IPS DF 4.7 (cell line): Measurements from ENCODE around the gene TLR10.
"Not testable (repeated sequence)": the region's sequence is repeated elsewhere in the genome, so short reads cannot be mapped to it uniquely, and the experiment has no call there.

Experiments used
- DNase-seq: peaks from one replicate; pipeline ENCODE4 v3.0.0-alpha.2; 2013; ENCODE audit warnings: low spot score; ENCODE audit errors: extremely low read depth

The TLR10 gene

DNA sequence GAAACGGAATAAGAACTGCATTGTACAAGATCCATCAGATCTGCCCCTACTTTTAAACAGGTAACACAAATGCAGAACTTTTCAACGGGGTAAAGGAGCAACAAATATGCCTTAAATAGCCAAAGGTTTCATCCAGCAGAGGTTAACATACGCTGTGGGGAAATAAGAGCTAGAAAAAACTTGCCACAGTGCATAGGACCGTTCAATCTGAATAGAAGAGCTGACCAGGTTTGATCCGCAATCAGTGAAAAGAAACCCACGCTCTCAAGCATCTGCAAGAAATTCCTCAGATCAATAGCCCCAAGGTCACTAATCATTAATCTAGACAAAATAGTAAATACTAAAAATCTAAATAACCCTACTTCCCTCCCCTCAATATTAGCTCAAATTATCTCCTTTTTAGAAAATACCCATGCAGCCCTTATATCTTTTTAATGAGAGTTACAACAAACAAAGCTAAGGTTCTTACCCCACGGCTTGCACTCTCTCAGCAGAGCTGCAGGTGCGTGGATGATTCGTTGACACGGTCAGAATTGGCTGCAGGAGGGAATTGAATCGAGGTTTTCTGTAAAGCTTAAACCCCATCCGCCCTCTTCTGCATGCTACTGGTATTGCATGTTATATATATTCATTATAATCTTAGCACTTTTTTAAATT lies at the start of gene TLR10:
TLR10 (minus strand) TSS at position 539 of the 657 bp plus-strand sequence. CDS start 7,400 bp downstream, outside the sequence.
- peak; percentile 11 for DNase-seq

DNA sequence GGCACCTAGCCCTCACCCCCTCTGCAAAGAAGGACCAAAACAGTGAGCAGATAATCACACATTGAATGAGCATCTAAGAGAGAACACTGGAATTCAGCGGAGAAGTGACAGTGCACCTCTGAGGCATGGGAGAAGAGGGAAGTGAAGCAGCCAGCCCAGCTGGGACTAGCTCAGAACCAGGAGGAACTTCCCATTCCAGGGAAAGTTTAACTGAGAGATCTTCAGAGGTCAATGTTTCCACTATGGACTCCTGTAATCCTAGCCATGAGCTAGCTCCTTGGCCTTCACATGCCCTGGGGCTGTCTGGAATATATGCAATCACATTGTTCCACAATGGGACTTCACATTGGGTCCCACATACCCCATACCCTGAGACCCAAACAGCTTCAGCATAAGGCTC lies 49.4 kb upstream of the TLR10 start:
- DNase-seq, result no peak

DNA sequence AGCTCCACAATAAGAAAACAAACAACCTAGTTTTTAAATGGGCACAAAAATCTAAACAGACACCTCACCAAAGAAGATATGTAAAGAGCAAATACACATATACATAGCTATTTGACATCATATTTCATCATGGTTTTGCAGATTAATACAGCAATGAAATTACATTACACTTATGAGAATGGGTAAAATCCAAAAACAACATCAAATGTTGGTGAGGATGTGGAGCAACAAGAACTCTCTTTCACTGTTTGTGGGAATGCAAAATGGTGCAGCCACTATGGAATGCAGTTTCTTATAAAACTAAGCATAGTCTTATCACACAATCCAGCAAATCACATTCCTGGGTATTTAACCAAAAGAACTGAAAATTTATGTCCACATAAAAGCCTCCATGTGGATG lies 48.9 kb upstream of the TLR10 start:
- DNase-seq, result no peak

- no peak for DNase-seq
These were observed 46.4 kb upstream of the TLR10 start for GRCh38 chr4:38829237-38829636.

DNA sequence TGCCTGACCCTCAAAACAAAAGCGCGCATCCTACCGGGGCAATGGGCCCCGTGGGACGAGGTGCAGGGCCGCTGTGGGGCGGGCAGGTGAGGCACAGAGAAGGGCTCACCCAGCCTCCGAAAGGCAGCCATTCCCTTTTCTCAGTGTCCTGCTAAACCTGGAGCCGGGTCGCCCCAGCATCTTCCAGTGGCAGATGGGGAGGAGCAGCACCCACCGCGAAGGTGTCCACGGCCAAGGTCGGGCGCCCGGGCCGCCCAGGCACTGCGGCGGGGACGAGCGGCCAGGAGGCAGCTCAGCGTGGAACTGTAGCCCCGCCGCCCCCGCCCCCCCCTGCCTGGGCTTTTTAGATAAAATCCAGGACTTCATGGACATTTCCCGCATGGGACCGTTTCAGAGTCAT lies 41.0 kb upstream of the TLR10 start:
- no peak for DNase-seq

- DNase-seq, result no peak
These were observed 40.0 kb upstream of the TLR10 start for GRCh38 chr4:38822748-38823303.

GRCh38 chr4:38821739-38822138 lies 38.9 kb upstream of the TLR10 start:
- DNase-seq, result no peak

DNA sequence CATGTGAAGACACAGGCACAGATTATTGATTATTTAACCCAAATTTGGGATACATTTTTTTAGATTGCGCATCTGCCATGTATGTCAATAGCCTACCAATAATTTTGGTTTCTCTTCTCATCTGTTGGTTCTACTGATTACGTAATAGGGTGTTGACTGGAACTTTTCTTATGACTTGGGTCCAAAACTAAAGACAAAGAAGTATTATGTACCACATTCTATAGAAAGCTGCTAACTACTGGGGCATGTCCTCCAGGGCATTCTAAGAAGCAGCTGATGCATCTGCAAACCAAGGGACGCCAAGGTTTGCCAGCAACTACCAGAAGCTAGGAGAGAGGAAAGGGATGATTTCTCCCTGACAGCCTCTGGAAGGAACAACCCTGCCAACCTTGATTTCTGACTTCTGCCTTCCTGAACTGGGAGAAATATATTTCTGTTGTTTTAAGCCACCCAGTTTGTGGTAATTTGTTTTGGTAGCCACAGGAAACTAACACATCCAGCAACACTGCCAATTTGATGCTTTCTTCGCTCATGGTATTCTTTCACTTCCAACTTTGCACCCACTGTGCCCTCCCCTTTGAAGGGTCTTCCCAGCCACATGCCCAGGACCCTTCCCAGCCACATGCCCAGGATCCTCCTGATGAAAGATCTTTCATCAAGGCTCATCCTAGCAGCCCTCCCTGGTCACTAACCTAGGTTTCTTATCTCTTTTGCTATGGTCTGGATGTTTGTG lies 37.7 kb upstream of the TLR10 start:
- DNase-seq, result no peak

- DNase-seq, result no peak
These were observed 36.8 kb upstream of the TLR10 start for GRCh38 chr4:38819569-38819968.

GRCh38 chr4:38818441-38818976 lies 35.7 kb upstream of the TLR10 start:
- no peak for DNase-seq

DNA sequence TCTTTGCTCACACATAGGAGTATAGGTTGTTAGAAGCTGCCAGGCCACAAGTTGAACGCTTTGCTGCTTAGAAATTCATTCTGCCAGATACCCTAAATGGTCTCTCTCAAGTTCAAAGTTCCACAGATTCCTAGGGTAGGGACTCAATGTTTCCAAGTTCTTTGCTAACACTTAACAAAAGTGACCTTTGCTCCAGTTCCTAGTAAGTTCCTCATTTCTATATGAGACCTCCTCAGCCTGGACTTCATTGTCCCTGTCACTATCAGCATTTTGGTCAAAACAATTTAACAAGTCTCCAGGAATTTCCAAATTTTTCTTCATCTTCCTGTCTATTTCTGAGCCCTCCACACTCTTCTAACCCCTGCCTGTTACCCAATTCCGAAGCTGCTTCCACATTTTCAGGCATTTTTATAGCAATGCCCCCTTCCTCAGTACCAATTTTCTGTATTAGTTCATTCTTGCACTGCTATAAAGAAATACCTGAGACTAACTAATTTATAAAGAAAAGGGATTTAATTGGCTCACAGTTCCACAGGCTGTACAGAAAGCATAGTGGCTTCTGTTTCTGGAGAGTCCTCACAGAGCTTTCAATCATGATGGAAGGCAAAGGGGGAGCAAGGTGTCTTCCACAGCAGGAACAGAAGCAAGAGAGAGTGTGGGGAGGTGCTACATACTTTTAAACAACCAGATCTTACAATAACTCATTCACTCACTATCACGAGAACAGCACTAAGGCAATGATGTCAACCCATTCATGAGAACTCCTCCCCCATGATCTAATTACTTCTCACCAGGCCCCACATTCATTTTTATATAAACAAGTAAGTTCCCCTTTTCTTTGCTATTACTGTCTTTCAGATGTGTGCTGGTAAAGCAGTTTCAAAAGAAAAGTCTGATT lies 33.3 kb upstream of the TLR10 start:
- DNase-seq, result no peak

DNA sequence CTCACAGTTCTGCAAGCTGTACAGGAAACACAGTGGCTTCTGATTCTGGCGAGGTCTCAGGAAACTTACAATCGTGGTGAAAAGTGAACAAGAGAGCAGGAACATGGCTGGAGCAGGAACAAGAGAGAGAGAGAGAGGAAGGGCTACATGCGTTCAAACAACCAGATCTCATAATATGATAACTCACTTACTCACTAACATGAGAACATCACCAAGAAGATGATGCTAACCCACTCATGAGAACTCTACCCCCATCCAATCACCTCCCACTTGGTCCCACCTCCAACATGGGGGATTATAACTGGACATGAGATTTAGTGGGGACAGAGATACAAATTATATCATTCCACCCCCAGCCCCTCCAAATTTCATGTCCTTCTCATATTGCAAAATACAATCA lies 31.6 kb upstream of the TLR10 start:
- DNase-seq, result no peak

DNA sequence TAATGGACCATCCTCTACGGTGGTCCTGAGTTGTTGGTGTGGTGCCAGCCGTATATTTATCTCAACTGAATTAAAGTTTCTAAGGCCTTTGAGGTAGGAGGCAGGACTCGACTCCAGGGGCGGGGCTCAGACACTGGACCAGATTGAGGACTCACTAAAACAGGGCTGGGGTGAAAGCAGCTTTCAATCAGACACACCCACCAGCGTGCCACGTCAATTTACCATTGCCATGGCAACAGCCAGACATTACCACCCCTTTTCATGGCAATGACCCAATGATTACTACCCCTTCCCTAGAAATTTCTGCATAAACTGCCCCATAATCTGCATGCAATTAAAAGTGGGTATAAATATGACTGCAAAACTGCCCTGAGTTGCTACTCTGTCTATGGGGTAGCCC lies 28.5 kb upstream of the TLR10 start:
- no peak for DNase-seq

GRCh38 chr4:38807462-38807861 lies 24.7 kb upstream of the TLR10 start:
- DNase-seq, result not testable (repeated sequence)

DNA sequence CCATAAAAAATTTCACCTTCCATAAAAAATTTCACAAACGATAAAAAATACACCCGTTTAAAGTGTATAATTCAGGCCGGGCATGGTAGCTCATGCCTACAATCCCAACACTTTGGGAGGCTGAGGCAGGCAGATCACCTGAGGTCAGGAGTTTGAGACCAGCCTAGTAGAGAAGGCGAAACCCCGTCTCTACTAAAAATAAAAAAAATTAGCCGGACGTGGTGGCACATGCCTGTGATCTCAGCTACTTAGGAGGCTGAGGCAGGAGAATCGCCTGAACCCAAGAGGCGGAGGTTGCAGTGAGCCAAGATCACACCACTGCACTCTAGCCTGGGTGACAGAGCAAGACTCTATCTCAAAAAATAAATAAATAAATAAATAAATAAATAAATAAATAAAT lies 23.5 kb upstream of the TLR10 start:
- DNase-seq, result not testable (repeated sequence)

DNA sequence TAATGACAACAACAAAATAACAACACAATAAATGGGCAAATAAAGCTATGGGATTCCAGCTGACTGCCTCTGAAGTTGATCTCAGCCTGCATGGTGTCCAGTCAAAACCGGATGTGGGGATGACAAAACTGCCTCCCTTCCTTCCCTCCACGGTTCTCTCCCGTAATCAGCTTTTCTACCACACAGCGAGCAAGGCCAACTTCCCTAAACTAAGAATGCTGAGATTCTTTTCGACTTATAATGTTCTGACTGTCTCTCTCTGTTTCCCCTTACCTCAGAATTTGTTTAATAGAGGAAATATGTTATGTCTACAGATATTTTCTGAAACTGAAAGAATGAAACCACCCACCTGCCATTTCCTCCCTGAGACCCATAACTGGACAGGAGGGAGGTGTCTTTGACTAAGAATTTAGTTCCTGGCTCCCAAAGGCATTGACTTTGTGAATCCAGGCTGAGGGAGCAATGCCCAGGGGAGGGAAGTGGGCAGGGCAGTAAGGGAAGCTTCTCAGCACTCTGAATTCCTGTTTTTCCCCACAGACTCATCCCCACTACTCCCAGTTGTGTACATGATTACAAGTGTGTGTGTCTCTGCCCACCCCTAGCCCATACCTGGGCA lies 22.8 kb upstream of the TLR10 start:
- no peak for DNase-seq

GRCh38 chr4:38804654-38805295 lies 22.0 kb upstream of the TLR10 start, which contains the start of gene TLR1:
TLR1 (minus strand) TSS chr4:38804791; CDS start chr4:38798831, 5,960 bp downstream.
- no peak for DNase-seq

DNA sequence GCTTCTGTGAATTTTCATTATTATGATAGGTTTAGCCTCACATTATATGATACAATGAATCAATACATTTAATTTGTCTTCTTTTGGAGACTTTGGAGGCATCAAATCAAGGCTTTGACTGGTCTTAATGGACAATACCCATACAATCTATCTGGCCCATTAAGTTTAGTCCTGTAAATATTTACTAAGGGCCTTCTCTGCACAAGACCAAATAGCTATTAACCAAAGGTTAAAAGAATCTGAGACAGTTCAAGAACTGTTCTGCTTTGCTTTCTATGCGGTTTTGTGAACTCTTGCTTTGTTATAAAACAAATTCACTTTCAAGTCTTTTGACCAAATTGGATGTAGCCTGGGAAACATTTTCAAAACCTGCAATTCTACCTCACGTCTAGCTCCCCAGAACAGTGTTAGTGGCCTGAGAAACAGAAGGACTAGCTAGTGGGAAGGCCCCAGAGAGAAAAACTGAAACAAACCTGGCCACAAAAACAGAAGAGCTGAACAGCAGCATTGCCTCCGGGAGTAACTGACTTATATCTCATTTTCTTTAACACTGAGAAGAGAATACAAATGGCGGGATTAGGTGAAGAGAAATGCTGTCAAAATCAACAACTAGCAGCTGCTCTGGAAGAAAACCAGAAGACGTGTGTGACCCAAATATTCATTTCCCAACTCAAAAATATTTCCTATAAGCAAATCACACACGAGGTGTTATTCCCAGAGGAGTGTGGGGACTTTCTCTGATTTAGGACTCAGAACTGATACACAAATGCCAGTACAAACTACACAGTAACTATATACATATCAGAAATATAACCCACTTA lies 21.3 kb upstream of the TLR10 start:
- no peak for DNase-seq

DNA sequence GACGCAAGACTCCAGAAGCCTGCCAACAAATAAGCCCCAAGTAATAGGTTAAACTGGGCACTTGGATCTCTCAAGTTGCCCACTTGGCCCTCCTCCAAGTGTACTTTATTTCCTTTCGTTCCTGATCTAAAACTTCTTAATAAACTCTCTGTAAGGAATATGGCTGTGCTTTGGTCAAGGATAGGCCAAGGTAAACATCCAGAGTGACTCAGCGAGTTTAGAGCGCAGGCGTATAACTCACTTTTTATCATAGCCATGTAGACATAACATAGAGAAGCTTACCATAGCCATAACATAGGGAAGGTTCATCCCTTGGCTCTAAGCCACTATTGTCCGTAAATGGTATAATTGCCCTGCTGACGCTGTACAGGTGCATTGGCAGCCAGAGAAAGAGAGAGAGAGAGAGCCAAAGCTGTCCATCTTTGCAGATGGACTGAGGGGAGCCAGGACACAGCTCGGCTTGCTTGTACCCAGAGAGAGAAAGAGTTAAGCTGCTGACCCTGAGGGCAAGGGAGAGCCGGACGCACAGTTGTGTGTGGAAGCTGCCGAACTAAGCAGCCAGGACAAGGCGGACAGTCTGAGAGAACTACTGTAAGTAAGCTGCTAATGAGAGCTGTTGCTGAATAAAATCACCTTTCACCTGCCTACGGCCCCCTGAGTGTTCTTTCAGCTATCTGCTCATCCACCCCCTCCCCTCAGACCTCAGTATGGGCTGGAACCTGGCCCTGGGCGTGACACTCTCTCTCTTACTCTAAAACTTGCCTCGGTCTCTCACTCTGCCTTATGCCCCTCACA lies 20.0 kb upstream of the TLR10 start:
- DNase-seq, result no peak
